22Rv1 (cell line): Measurements from ENCODE around the gene IQSEC3.

Experiments used
- ZFX ChIP-seq: fragments of 450-650 bp; IDR thresholded peaks from 2 replicates; pipeline ENCODE4 v1.6.1; 2017; ENCODE audit warnings: antibody characterized with exemption, borderline replicate concordance
- TF ChIP-seq, protein P1 (sequence below): fragments of 450-650 bp; IDR thresholded peaks from 2 replicates; pipeline ENCODE4 v1.5.1; 2017; ENCODE audit warnings: mild to moderate bottlenecking

DNA sequence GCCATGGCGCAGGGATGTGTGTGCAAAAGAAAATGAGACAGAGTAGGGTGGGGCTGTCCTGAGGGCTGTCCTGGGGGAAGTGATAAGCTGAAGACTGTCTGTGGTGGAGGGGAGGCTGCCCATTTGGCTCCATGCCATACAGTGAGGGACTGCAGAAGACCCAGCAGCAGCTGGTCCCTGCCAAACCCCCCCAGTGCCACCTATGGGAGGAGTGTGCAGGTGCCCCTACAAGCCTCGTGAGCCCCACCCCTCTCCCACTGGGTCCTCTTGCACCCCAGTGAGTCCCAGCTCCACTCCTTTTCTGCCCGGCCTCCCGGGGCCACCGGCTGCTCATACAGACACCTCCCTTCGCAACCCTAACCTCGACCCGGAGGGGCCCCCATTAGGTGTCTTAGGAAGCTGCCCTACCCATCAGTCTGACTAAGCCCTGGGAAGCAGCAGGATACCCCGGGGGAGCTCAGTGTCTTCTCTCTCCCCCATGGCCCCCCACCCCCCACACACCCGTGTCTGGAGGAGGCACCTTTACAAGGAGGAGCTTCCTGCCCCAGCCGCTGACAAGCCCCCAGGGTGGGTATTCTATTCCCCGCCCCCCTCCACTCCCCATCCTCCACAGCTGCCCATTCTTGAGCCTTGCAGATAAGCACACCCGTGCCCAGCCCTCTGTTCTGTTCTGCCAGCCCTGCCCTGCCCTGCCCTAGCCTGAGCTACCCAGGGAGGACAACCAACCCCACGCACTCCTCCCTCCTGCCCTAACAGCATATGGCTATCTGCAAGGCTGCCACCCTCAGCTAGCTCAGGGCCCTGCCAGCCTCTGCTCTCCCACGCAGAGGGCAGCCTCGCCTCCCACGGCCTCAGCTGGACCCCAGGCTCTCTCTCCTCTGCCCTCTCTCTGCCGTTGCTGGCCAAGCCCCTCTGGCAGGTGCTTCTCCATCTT is 105.4 kb downstream of the IQSEC3 start:
- TF ChIP-seq, protein P1, sequence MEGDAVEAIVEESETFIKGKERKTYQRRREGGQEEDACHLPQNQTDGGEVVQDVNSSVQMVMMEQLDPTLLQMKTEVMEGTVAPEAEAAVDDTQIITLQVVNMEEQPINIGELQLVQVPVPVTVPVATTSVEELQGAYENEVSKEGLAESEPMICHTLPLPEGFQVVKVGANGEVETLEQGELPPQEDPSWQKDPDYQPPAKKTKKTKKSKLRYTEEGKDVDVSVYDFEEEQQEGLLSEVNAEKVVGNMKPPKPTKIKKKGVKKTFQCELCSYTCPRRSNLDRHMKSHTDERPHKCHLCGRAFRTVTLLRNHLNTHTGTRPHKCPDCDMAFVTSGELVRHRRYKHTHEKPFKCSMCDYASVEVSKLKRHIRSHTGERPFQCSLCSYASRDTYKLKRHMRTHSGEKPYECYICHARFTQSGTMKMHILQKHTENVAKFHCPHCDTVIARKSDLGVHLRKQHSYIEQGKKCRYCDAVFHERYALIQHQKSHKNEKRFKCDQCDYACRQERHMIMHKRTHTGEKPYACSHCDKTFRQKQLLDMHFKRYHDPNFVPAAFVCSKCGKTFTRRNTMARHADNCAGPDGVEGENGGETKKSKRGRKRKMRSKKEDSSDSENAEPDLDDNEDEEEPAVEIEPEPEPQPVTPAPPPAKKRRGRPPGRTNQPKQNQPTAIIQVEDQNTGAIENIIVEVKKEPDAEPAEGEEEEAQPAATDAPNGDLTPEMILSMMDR = no peak
- no peak for TF ChIP-seq ZFX
